ENCODE measurements around the gene ARMC12. TPM values are rescaled to one million over a fixed set of nuclear protein-coding genes. Genes with fewer than 3 reads are reported as not detected.

Gene ARMC12
- polyA plus RNA-seq, 1 of the 3 experiments (the other 2 are of a cell fraction) = 1.6 TPM

DNA sequence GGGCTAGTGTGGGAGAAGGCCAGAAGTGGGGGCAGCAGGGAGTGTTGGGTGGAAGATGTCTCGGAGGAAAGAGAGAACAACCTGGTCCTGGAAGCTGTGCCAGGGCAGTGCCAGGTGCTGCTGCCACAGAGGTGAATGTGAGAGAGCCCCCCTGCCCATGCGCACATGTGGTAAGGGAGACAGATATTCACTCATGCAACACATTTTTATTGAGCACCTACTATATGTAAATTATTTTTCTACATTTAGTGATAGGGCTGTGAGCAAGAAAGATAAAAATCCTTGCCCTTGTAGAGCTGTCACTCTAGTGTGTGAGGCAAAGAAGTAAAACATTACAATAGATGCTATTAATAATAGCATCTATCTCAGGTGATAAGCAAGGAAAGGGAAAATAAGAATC is 44.5 kb downstream of the ARMC12 start:
- no peaks in the 10 kb centered on the region for H3K36me3 ChIP-seq (replicated peaks in 1 of 2; ENCODE audit: control insufficient read depth in 1 of 2, insufficient read depth in 2 of 2, low read length in 1 of 2)
- no peaks in the 10 kb centered on the region for H3K9me2 ChIP-seq
- no peak overlapping the region for H3K27ac ChIP-seq (ENCODE audit: low read depth in 2 of 2, low read length in 1 of 2)
- no peaks in the 10 kb centered on the region for H3K79me2 ChIP-seq (ENCODE audit: insufficient read depth)
- no peak overlapping the region for H2AFZ ChIP-seq (ENCODE audit: low read depth)
- peaks cover 0 to 2% of the 10 kb centered on the region in 2 experiments; a peak in 1 of 4 replicates for H3K4me1 ChIP-seq (ENCODE audit: control insufficient read depth in 1 of 2, insufficient read depth in 2 of 2, low read depth in 1 of 2, low read length in 1 of 2)
- CTCF ChIA-PET = interaction anchor here (1.3 kb wide), 1 partner anchor 44 kb away, joined by 4 read pairs; the partner anchor contains the start of gene ARMC12
- no peak for DNase-seq
- H4K20me1 ChIP-seq (ENCODE audit: insufficient read depth) = no peaks in the 10 kb centered on the region
- POLR2A ChIA-PET = no interaction called here
- TF ChIP-seq NFIC (IDR thresholded peaks at IDR 0.05; ENCODE audit: borderline replicate concordance) (no peak), EZH2phosphoT487 (IDR thresholded peaks at IDR 0.05; ENCODE audit: borderline replicate concordance, low read depth) (no peak), SMC3 (IDR thresholded peaks at IDR 0.05; ENCODE audit: low read depth, low read length) (no peak), FOXM1 (IDR thresholded peaks at IDR 0.05; ENCODE audit: low read depth) (no peak), MXI1 (IDR thresholded peaks at IDR 0.05; ENCODE audit: low read depth, low read length) (no peak), EP300 (IDR thresholded peaks at IDR 0.05; ENCODE audit: borderline replicate concordance in 1 of 2, low read depth in 1 of 2, low read length in 1 of 2) (no peak), SIN3A (IDR thresholded peaks at IDR 0.05; ENCODE audit: borderline replicate concordance, low read depth, low read length) (no peak), GATA2 (CRISPR knock-in tag; IDR thresholded peaks at IDR 0.05) (no peak), TAF1 (IDR thresholded peaks at IDR 0.05; ENCODE audit: borderline replicate concordance, low read depth, low read length) (no peak), MEF2A (IDR thresholded peaks at IDR 0.05; ENCODE audit: borderline replicate concordance, low read depth) (no peak), JUND (IDR thresholded peaks at IDR 0.05) (no peak), FOXJ3 (CRISPR knock-in tag; IDR thresholded peaks at IDR 0.05) (no peak)
- TF ChIP-seq, protein P1, sequence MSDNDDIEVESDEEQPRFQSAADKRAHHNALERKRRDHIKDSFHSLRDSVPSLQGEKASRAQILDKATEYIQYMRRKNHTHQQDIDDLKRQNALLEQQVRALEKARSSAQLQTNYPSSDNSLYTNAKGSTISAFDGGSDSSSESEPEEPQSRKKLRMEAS (IDR thresholded peaks at IDR 0.05; ENCODE audit: low read depth) = no peak
- no peaks in the 10 kb centered on the region for H3K9me3 ChIP-seq
- H3K9ac ChIP-seq = no peak overlapping the region
- no peaks in the 10 kb centered on the region for H3F3A ChIP-seq (replicated peaks; ENCODE audit: insufficient read depth)
- no peak overlapping the region for H3K4me3 ChIP-seq (ENCODE audit: low read depth in 2 of 2, low read length in 1 of 2)
- H3K27me3 ChIP-seq (ENCODE audit: insufficient read depth) = peaks cover 7% of the 10 kb centered on the region
- H3K4me2 ChIP-seq = no peak overlapping the region
- 88% methylated on average over 2 of the region's 2 CpGs for WGBS (ENCODE audit: low lambda C conversion rate)

DNA sequence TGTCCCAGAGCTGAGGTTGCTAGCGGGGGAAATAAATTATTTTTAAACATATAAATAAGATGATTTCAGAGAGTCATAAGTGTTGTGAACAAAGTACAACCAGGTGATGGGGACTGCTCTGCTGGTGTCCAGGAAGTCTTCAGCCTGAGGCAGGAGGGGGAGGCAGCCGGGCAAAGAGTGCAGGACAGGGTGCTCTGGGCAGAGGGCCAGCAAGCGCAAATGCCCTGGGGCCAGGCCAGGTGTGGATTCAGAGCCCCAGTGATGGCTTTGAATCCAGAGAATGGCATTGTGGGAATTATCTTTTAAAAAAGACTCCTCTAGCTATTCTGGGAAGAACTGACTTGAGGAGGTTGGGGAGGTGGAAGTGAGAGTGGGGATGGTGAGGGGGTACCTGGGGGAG is 45.6 kb downstream of the ARMC12 start:
- H3K27ac ChIP-seq (ENCODE audit: low read depth in 2 of 2, low read length in 1 of 2) = no peak overlapping the region
- H3K9me2 ChIP-seq = no peaks in the 10 kb centered on the region
- POLR2A ChIA-PET = no interaction called here
- peak; percentile 64 for DNase-seq
- H3K4me3 ChIP-seq (ENCODE audit: low read depth in 2 of 2, low read length in 1 of 2) = no peak overlapping the region
- H2AFZ ChIP-seq (ENCODE audit: low read depth) = no peak overlapping the region
- no peaks in the 10 kb centered on the region for H3K9me3 ChIP-seq
- 47% methylated on average over 3 of the region's 3 CpGs for WGBS (ENCODE audit: low lambda C conversion rate)
- CTCF ChIA-PET = no interaction called here
- no peaks in the 10 kb centered on the region for H3F3A ChIP-seq (replicated peaks; ENCODE audit: insufficient read depth)
- H3K79me2 ChIP-seq (ENCODE audit: insufficient read depth) = no peaks in the 10 kb centered on the region
- no peak overlapping the region for H3K4me2 ChIP-seq
- no peak for TF ChIP-seq EP300 (IDR thresholded peaks at IDR 0.05; ENCODE audit: borderline replicate concordance in 1 of 2, low read depth in 1 of 2, low read length in 1 of 2)
- no peak for TF ChIP-seq RFX5 (IDR thresholded peaks at IDR 0.05; ENCODE audit: low read length)
- no peak for TF ChIP-seq RXRA (IDR thresholded peaks at IDR 0.05; ENCODE audit: borderline replicate concordance, low read depth)
- peaks cover 0 to 2% of the 10 kb centered on the region in 2 experiments; a peak in 1 of 4 replicates for H3K4me1 ChIP-seq (ENCODE audit: control insufficient read depth in 1 of 2, insufficient read depth in 2 of 2, low read depth in 1 of 2, low read length in 1 of 2)
- H3K36me3 ChIP-seq (replicated peaks in 1 of 2; ENCODE audit: control insufficient read depth in 1 of 2, insufficient read depth in 2 of 2, low read length in 1 of 2) = no peaks in the 10 kb centered on the region
- peaks cover 15% of the 10 kb centered on the region for H3K27me3 ChIP-seq (ENCODE audit: insufficient read depth)
- no peaks in the 10 kb centered on the region for H4K20me1 ChIP-seq (ENCODE audit: insufficient read depth)
- H3K9ac ChIP-seq = no peak overlapping the region
